K562 (cell line): Measurements from ENCODE around the gene TRIM40. TPM values are rescaled to one million over a fixed set of nuclear protein-coding genes. Genes with fewer than 3 reads are reported as not detected.

Source experiments
- polyA plus RNA-seq, 8 experiments: library from polyadenylated mRNA; depleted of rRNA in 4 of 8; stranded (reverse) in 5 of 8; unstranded in 3 of 8; fragments of >200 nt; fragmentation: Nextera tagmentation in 2 of 8; fragmentation: Illumina TruSeq in 1 of 8; extraction: Ambion mirVana in 2 of 8; extraction: Trizol in 1 of 8; gene quantifications; 2 replicates each; pipeline versions ENCODE4 v1.2.1 to v1.2.3, GENCODE V29; 2011 to 2014; ENCODE audit warnings: inconsistent platforms in 1 of 8, missing spikeins in 1 of 8
- total RNA-seq, 7 experiments: library from RNA; depleted of rRNA in 6 of 7; stranded (reverse); fragments of >200 nt in 6 of 7; fragmentation: Illumina TruSeq in 2 of 7; extraction: Trizol in 2 of 7; gene quantifications; 2 replicates each; pipeline versions ENCODE4 v1.2.1 to v1.2.3, GENCODE V29; 2011 to 2021; ENCODE audit warnings: low replicate concordance in 1 of 7
- TF ChIP-seq, protein P1 (sequence below): fragments of 450-650 bp; IDR thresholded peaks from 2 replicates; pipeline ENCODE4 v1.6.1; 2016; ENCODE audit warnings: mild to moderate bottlenecking, moderate library complexity

TRIM40 gene
- total and polyA plus RNA-seq, 9 of the 15 experiments (the other 6 are each of a cell fraction or from before 2014, with no cell fraction given): 0.04 to 0.08 TPM; not detected in 7

DNA sequence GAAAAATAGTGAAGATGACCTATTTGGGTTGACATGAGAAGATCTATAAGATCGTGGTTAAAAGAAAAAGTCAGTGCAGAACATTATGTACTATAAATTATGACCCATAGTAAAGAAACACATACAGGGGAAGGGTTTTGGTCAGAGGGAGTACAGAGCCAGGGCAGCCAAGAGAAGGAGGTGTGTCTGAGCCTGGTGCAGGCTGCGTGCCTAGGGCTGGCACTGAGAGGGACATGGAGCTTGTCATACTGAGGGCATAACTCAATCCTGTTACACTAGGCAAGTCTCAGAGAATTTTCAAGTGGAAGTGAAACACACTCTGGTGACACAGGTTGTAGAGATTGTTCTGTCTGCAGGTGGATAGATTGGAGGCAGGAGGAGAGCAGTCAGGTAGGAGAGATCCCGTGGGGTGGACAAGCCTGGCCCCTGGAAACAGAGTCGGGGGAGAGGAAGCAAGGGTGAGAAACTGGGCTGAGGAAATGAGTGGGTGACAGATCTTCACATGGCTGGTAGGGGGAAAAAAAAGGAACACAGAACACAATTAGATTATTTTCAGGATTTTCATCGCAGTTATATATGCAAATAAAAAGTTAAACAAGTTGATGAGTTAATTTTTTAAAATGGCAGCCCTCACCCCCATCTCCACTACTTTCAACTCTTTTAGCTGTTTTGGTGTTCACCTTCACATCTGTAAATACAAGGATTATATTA, 41.8 kb upstream of the TRIM40 start (continued):
- TF ChIP-seq, protein P1, sequence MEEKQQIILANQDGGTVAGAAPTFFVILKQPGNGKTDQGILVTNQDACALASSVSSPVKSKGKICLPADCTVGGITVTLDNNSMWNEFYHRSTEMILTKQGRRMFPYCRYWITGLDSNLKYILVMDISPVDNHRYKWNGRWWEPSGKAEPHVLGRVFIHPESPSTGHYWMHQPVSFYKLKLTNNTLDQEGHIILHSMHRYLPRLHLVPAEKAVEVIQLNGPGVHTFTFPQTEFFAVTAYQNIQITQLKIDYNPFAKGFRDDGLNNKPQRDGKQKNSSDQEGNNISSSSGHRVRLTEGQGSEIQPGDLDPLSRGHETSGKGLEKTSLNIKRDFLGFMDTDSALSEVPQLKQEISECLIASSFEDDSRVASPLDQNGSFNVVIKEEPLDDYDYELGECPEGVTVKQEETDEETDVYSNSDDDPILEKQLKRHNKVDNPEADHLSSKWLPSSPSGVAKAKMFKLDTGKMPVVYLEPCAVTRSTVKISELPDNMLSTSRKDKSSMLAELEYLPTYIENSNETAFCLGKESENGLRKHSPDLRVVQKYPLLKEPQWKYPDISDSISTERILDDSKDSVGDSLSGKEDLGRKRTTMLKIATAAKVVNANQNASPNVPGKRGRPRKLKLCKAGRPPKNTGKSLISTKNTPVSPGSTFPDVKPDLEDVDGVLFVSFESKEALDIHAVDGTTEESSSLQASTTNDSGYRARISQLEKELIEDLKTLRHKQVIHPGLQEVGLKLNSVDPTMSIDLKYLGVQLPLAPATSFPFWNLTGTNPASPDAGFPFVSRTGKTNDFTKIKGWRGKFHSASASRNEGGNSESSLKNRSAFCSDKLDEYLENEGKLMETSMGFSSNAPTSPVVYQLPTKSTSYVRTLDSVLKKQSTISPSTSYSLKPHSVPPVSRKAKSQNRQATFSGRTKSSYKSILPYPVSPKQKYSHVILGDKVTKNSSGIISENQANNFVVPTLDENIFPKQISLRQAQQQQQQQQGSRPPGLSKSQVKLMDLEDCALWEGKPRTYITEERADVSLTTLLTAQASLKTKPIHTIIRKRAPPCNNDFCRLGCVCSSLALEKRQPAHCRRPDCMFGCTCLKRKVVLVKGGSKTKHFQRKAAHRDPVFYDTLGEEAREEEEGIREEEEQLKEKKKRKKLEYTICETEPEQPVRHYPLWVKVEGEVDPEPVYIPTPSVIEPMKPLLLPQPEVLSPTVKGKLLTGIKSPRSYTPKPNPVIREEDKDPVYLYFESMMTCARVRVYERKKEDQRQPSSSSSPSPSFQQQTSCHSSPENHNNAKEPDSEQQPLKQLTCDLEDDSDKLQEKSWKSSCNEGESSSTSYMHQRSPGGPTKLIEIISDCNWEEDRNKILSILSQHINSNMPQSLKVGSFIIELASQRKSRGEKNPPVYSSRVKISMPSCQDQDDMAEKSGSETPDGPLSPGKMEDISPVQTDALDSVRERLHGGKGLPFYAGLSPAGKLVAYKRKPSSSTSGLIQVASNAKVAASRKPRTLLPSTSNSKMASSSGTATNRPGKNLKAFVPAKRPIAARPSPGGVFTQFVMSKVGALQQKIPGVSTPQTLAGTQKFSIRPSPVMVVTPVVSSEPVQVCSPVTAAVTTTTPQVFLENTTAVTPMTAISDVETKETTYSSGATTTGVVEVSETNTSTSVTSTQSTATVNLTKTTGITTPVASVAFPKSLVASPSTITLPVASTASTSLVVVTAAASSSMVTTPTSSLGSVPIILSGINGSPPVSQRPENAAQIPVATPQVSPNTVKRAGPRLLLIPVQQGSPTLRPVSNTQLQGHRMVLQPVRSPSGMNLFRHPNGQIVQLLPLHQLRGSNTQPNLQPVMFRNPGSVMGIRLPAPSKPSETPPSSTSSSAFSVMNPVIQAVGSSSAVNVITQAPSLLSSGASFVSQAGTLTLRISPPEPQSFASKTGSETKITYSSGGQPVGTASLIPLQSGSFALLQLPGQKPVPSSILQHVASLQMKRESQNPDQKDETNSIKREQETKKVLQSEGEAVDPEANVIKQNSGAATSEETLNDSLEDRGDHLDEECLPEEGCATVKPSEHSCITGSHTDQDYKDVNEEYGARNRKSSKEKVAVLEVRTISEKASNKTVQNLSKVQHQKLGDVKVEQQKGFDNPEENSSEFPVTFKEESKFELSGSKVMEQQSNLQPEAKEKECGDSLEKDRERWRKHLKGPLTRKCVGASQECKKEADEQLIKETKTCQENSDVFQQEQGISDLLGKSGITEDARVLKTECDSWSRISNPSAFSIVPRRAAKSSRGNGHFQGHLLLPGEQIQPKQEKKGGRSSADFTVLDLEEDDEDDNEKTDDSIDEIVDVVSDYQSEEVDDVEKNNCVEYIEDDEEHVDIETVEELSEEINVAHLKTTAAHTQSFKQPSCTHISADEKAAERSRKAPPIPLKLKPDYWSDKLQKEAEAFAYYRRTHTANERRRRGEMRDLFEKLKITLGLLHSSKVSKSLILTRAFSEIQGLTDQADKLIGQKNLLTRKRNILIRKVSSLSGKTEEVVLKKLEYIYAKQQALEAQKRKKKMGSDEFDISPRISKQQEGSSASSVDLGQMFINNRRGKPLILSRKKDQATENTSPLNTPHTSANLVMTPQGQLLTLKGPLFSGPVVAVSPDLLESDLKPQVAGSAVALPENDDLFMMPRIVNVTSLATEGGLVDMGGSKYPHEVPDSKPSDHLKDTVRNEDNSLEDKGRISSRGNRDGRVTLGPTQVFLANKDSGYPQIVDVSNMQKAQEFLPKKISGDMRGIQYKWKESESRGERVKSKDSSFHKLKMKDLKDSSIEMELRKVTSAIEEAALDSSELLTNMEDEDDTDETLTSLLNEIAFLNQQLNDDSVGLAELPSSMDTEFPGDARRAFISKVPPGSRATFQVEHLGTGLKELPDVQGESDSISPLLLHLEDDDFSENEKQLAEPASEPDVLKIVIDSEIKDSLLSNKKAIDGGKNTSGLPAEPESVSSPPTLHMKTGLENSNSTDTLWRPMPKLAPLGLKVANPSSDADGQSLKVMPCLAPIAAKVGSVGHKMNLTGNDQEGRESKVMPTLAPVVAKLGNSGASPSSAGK: no peak
